GM23338 (cell line): Measurements from ENCODE around the gene ZDHHC16. TPM values are rescaled to one million over a fixed set of nuclear protein-coding genes. Genes with fewer than 3 reads are reported as not detected.

ENCODE experiments used
- ATAC-seq: fragments of 200-7000 bp; cut with Tn5 transposase; 3 replicates; pipeline ENCODE4 v1.9.1; 2020
- DNase-seq: peaks from one replicate; pipeline ENCODE4 v3.0.0-alpha.2; 2015; ENCODE audit warnings: low spot score
- H2AFZ ChIP-seq: fragments of 200-600 bp; sonication (generic); 2 replicates; pipeline ENCODE4 v1.8.0; 2016; ENCODE audit warnings: antibody characterized with exemption, mild to moderate bottlenecking, moderate library complexity
- H3F3A ChIP-seq: fragments of 200-600 bp; sonication (generic); replicated peaks from 2 replicates; pipeline ENCODE4 v1.8.0; 2017; ENCODE audit warnings: antibody characterized with exemption, mixed run types, low read depth
- H3K27ac ChIP-seq: fragments of 200-600 bp; sonication (generic); 2 replicates; pipeline ENCODE4 v1.6.1; 2016; ENCODE audit warnings: low read depth
- H3K27me3 ChIP-seq: fragments of 200-600 bp; sonication (generic); 2 replicates; pipeline ENCODE4 v1.8.0; 2016; ENCODE audit warnings: mild to moderate bottlenecking, mixed run types, moderate library complexity; ENCODE audit not compliant: insufficient read depth
- H3K36me3 ChIP-seq: fragments of 200-600 bp; sonication (generic); 2 replicates; pipeline ENCODE4 v1.8.0; 2016; ENCODE audit warnings: mild to moderate bottlenecking; ENCODE audit not compliant: insufficient read depth
- H3K4me1 ChIP-seq: fragments of 200-600 bp; sonication (generic); 2 replicates; pipeline ENCODE4 v1.8.0; 2016; ENCODE audit warnings: mild to moderate bottlenecking, moderate library complexity; ENCODE audit not compliant: insufficient read depth
- H3K4me2 ChIP-seq: fragments of 200-600 bp; sonication (generic); 2 replicates; pipeline ENCODE4 v1.7.1; 2017; ENCODE audit warnings: mixed run types
- H3K4me3 ChIP-seq: fragments of 200-600 bp; sonication (generic); 2 replicates; pipeline ENCODE4 v1.6.1; 2016; ENCODE audit warnings: mixed run types
- H3K79me2 ChIP-seq: fragments of 200-600 bp; sonication (generic); replicated peaks from 2 replicates; pipeline ENCODE4 v1.8.0; 2017; ENCODE audit warnings: mild to moderate bottlenecking; ENCODE audit not compliant: insufficient read depth
- H3K9me2 ChIP-seq: fragments of 200-600 bp; sonication (generic); 2 replicates; pipeline ENCODE4 v1.8.0; 2017; ENCODE audit not compliant: insufficient read depth
- H4K20me1 ChIP-seq: fragments of 200-600 bp; sonication (generic); replicated peaks from 2 replicates; pipeline ENCODE4 v1.8.0; 2017; ENCODE audit warnings: mild to moderate bottlenecking; ENCODE audit not compliant: insufficient read depth
- H3K27ac Mint-ChIP-seq: 2 replicates; pipeline ENCODE4 v1.8.0; 2020; ENCODE audit warnings: inconsistent platforms, mild to moderate bottlenecking, moderate library complexity, mixed read lengths
- H3K27me3 Mint-ChIP-seq: 3 replicates; pipeline ENCODE4 v1.8.0; 2022; ENCODE audit warnings: low read depth, mild to moderate bottlenecking, moderate library complexity, mixed read lengths, inconsistent platforms; ENCODE audit not compliant: insufficient read depth, poor library complexity
- H3K36me3 Mint-ChIP-seq: 3 replicates; pipeline ENCODE4 v1.8.0; 2021; ENCODE audit warnings: low read depth, mild to moderate bottlenecking, inconsistent platforms, moderate library complexity, mixed read lengths
- H3K4me1 Mint-ChIP-seq: 3 replicates; pipeline ENCODE4 v1.8.0; 2020; ENCODE audit warnings: mild to moderate bottlenecking, inconsistent platforms, mixed read lengths
- H3K4me3 Mint-ChIP-seq: 3 replicates; pipeline ENCODE4 v1.8.0; 2021; ENCODE audit warnings: moderate library complexity, mild to moderate bottlenecking, inconsistent platforms, mixed read lengths
- H3K9me3 Mint-ChIP-seq: 3 replicates; pipeline ENCODE4 v1.8.0; 2020; ENCODE audit warnings: moderate library complexity, mild to moderate bottlenecking, inconsistent platforms, mixed read lengths
- CREB1 ChIP-seq: fragments of 250-450 bp; sonication (Bioruptor Pico); IDR thresholded peaks from 2 replicates; pipeline ENCODE4 v1.5.0; 2020; ENCODE audit warnings: low read depth, mild to moderate bottlenecking, moderate library complexity
- CTCF ChIP-seq, 2 experiments: fragments of 200-600 bp in 1 of 2; sonication (generic) in 1 of 2; conservative IDR thresholded peaks; 2 replicates each; pipeline versions ENCODE4 v1.5.1 to v1.6.1; 2016 to 2017; ENCODE audit warnings: antibody characterized with exemption in 2 of 2, low read depth in 2 of 2, mild to moderate bottlenecking in 2 of 2, moderate library complexity in 1 of 2
- ETS1 ChIP-seq: IDR thresholded peaks from 2 replicates; pipeline ENCODE4 v1.6.1; 2016; ENCODE audit warnings: antibody characterized with exemption
- EZH2 ChIP-seq: fragments of 200-600 bp; sonication (generic); IDR thresholded peaks from one replicate; pipeline ENCODE4 v1.8.0; 2017; ENCODE audit warnings: antibody characterized with exemption, mild to moderate bottlenecking, low read depth; ENCODE audit not compliant: unreplicated experiment
- EZH2phosphoT487 ChIP-seq: fragments of 200-600 bp; sonication (generic); IDR thresholded peaks from one replicate; pipeline ENCODE4 v1.8.1; 2018; ENCODE audit warnings: antibody characterized with exemption; ENCODE audit not compliant: unreplicated experiment
- JUNB ChIP-seq: IDR thresholded peaks from one replicate; pipeline ENCODE4 v1.6.1; 2016; ENCODE audit warnings: antibody characterized with exemption; ENCODE audit not compliant: unreplicated experiment
- NANOG ChIP-seq: IDR thresholded peaks from 2 replicates; pipeline ENCODE4 v1.6.1; 2016; ENCODE audit warnings: antibody characterized with exemption, borderline replicate concordance
- POLR2AphosphoS5 ChIP-seq: IDR thresholded peaks from 2 replicates; pipeline ENCODE4 v1.6.1; 2016; ENCODE audit warnings: antibody characterized with exemption, low read depth
- REST ChIP-seq: IDR thresholded peaks from one replicate; pipeline ENCODE4 v1.6.1; 2018; ENCODE audit warnings: antibody characterized with exemption; ENCODE audit not compliant: unreplicated experiment
- STAT1 ChIP-seq: IDR thresholded peaks from one replicate; pipeline ENCODE4 v1.6.1; 2016; ENCODE audit warnings: antibody characterized with exemption; ENCODE audit not compliant: unreplicated experiment
- ZNF114 ChIP-seq: fragments of 250-450 bp; sonication (Bioruptor Pico); IDR thresholded peaks from 2 replicates; pipeline ENCODE4 v1.5.0; 2020; ENCODE audit warnings: mild to moderate bottlenecking, moderate library complexity
- ZNF331 ChIP-seq: fragments of 250-450 bp; sonication (Bioruptor Pico); IDR thresholded peaks from 2 replicates; pipeline ENCODE4 v1.5.0; 2020; ENCODE audit warnings: low read depth, mild to moderate bottlenecking, moderate library complexity
- polyA plus RNA-seq: library from polyadenylated mRNA; unstranded; fragments of >200 nt; fragmentation: Nextera tagmentation; extraction: Ambion mirVana; gene quantifications from 2 replicates; pipeline ENCODE4 v1.2.1, GENCODE V29; 2016
- total RNA-seq: library from RNA; depleted of rRNA; stranded (reverse); fragments of >200 nt; shearing (Covaris generic); gene quantifications from 2 replicates; pipeline ENCODE4 v1.2.3, GENCODE V29; 2014
- TF ChIP-seq, protein P1 (sequence below): fragments of 250-450 bp; sonication (Bioruptor Pico); IDR thresholded peaks from 2 replicates; pipeline ENCODE4 v1.5.0; 2020; ENCODE audit warnings: mild to moderate bottlenecking, moderate library complexity

Gene ZDHHC16
- total and polyA plus RNA-seq, 2 experiments from 2014 or later = 35.1 to 58.2 TPM

- TF ChIP-seq ETS1 (no peak), CREB1 (no peak), CTCF (conservative IDR thresholded peaks at IDR 0.05; ENCODE audit: low read depth in 2 of 2) (no peak), NANOG (no peak), REST (no peak), ZNF331 (CRISPR knock-in tag) (no peak), POLR2AphosphoS5 (no peak), EZH2 (no peak), JUNB (no peak), ZNF114 (no peak), EZH2phosphoT487 (no peak), STAT1 (no peak)
- TF ChIP-seq, protein P1, sequence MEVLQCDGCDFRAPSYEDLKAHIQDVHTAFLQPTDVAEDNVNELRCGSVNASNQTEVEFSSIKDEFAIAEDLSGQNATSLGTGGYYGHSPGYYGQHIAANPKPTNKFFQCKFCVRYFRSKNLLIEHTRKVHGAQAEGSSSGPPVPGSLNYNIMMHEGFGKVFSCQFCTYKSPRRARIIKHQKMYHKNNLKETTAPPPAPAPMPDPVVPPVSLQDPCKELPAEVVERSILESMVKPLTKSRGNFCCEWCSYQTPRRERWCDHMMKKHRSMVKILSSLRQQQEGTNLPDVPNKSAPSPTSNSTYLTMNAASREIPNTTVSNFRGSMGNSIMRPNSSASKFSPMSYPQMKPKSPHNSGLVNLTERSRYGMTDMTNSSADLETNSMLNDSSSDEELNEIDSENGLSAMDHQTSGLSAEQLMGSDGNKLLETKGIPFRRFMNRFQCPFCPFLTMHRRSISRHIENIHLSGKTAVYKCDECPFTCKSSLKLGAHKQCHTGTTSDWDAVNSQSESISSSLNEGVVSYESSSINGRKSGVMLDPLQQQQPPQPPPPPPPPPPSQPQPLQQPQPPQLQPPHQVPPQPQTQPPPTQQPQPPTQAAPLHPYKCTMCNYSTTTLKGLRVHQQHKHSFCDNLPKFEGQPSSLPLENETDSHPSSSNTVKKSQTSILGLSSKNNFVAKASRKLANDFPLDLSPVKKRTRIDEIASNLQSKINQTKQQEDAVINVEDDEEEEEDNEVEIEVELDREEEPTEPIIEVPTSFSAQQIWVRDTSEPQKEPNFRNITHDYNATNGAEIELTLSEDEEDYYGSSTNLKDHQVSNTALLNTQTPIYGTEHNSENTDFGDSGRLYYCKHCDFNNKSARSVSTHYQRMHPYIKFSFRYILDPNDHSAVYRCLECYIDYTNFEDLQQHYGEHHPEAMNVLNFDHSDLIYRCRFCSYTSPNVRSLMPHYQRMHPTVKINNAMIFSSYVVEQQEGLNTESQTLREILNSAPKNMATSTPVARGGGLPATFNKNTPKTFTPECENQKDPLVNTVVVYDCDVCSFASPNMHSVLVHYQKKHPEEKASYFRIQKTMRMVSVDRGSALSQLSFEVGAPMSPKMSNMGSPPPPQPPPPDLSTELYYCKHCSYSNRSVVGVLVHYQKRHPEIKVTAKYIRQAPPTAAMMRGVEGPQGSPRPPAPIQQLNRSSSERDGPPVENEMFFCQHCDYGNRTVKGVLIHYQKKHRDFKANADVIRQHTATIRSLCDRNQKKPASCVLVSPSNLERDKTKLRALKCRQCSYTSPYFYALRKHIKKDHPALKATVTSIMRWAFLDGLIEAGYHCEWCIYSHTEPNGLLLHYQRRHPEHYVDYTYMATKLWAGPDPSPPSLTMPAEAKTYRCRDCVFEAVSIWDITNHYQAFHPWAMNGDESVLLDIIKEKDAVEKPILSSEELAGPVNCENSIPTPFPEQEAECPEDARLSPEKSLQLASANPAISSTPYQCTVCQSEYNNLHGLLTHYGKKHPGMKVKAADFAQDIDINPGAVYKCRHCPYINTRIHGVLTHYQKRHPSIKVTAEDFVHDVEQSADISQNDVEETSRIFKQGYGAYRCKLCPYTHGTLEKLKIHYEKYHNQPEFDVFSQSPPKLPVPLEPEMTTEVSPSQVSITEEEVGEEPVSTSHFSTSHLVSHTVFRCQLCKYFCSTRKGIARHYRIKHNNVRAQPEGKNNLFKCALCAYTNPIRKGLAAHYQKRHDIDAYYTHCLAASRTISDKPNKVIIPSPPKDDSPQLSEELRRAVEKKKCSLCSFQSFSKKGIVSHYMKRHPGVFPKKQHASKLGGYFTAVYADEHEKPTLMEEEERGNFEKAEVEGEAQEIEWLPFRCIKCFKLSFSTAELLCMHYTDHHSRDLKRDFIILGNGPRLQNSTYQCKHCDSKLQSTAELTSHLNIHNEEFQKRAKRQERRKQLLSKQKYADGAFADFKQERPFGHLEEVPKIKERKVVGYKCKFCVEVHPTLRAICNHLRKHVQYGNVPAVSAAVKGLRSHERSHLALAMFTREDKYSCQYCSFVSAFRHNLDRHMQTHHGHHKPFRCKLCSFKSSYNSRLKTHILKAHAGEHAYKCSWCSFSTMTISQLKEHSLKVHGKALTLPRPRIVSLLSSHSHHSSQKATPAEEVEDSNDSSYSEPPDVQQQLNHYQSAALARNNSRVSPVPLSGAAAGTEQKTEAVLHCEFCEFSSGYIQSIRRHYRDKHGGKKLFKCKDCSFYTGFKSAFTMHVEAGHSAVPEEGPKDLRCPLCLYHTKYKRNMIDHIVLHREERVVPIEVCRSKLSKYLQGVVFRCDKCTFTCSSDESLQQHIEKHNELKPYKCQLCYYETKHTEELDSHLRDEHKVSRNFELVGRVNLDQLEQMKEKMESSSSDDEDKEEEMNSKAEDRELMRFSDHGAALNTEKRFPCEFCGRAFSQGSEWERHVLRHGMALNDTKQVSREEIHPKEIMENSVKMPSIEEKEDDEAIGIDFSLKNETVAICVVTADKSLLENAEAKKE (CRISPR knock-in tag) = no peak
- H3K36me3 Mint-ChIP-seq = peaks cover 38% of the 10 kb centered on the region
- Histone ChIP-seq H3K4me2 (peak overlapping the region; percentile 85; the same call in 1 of the 2 replicates), H3K4me1 (peaks cover 11% of the 10 kb centered on the region), H3K9me2 (no peaks in the 10 kb centered on the region), H4K20me1 (peaks cover 14% of the 10 kb centered on the region), H3K4me3 (peak overlapping the region; percentile 88; the same call in 1 of the 2 replicates), H2AFZ (no peak overlapping the region), H3K36me3 (peaks cover 18% of the 10 kb centered on the region; the same call in 1 of the 2 replicates), H3K27me3 (no peaks in the 10 kb centered on the region), H3K27ac (0 out of 2 replicates have a peak overlapping the region, but pooled peaks have one; percentile 20), H3F3A (0 out of 2 replicates have a peak, but pooled peaks cover 3% of the 10 kb centered on the region), H3K79me2 (peaks cover 48% of the 10 kb centered on the region)
- H3K27ac Mint-ChIP-seq = no peak overlapping the region
- peaks cover 12% of the 10 kb centered on the region for H3K4me1 Mint-ChIP-seq
- no peaks in the 10 kb centered on the region for H3K9me3 Mint-ChIP-seq
- H3K4me3 Mint-ChIP-seq = peak overlapping the region; percentile 93
- DNase-seq (no peak), ATAC-seq (no peak)
- H3K27me3 Mint-ChIP-seq = peaks cover 3% of the 10 kb centered on the region
Measured at GRCh38 chr10:97444212-97444611, 1.8 kb upstream of the ZDHHC16 start.
